Choroid plexus epithelial cell (primary cell): ENCODE measurements around the gene LDAH.

Source experiments
- DNase-seq: peaks from one replicate; pipeline ENCODE4 v3.0.0-alpha.2; 2010; ENCODE audit warnings: low read depth
- H3K4me3 ChIP-seq: 2 replicates; pipeline ENCODE4 v1.5.1; 2011; ENCODE audit warnings: low read depth, mild to moderate bottlenecking, control low read depth, low read length, moderate library complexity
- TF ChIP-seq, protein P1 (sequence below): conservative IDR thresholded peaks from 2 replicates; pipeline ENCODE4 v1.5.1; 2011; ENCODE audit warnings: low read depth, mild to moderate bottlenecking, control low read depth, inconsistent platforms, low read length, moderate library complexity

LDAH gene

DNA sequence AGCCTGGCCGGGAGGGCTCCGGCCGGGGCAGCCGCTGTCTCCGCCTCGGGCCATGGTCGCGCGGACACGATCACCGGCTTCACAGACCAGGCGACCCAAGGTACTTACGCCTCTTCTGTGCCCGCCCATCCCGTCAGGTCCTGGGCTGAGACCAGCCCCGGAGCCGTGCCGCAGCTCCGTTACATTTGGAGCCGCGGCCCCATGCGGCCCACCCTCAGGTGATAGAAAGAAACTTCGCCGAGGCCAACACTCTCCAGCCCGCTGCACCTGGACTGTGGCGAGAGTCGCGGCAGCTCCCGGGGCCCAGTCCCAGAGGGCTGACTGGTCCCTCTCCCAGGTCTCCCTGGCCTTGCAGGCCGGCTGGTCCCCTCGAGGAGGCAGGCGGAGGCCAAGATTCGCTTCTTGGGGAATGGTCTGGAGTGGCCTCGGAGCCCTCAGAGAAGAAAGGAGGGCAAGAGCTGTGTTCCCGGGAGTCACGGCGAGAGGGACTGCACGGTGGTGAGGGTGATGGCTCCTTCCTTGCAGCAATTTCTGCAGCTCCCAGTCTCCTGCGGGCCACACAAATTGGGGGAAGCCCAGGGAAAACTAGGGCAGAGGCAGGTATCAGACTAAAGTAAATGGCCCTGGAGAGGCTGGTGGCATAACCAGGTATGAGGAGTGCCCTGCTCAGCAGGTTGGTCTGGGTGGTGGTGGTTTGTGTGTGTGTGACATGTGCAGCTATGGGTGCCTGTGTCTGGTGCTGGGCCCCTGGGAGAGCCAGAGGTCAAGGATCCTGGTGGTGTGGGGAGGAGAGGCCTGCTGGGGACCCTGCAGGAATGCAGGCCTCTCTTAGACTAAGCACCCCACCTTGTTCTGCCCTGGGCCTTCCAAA, 155.1 kb downstream of the LDAH start:
- peak overlapping the region; percentile 47 for H3K4me3 ChIP-seq
- TF ChIP-seq, protein P1, sequence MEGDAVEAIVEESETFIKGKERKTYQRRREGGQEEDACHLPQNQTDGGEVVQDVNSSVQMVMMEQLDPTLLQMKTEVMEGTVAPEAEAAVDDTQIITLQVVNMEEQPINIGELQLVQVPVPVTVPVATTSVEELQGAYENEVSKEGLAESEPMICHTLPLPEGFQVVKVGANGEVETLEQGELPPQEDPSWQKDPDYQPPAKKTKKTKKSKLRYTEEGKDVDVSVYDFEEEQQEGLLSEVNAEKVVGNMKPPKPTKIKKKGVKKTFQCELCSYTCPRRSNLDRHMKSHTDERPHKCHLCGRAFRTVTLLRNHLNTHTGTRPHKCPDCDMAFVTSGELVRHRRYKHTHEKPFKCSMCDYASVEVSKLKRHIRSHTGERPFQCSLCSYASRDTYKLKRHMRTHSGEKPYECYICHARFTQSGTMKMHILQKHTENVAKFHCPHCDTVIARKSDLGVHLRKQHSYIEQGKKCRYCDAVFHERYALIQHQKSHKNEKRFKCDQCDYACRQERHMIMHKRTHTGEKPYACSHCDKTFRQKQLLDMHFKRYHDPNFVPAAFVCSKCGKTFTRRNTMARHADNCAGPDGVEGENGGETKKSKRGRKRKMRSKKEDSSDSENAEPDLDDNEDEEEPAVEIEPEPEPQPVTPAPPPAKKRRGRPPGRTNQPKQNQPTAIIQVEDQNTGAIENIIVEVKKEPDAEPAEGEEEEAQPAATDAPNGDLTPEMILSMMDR = no peak
- DNase-seq = no peak

DNA sequence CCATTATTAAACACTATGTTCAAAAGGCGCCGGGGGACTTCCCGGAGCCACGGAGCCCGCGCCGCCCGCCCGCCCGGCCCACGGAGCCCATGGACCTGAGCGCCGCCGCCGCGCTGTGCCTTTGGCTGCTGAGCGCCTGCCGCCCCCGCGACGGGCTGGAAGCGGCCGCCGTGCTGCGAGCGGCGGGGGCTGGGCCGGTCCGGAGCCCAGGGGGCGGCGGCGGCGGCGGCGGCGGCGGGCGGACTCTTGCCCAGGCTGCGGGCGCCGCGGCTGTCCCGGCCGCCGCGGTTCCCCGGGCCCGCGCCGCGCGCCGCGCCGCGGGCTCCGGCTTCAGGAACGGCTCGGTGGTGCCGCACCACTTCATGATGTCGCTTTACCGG, 155.8 kb downstream of the LDAH start:
- no peak for DNase-seq
- TF ChIP-seq, protein P1 = no peak
- peak overlapping the region; percentile 47 for H3K4me3 ChIP-seq

DNA sequence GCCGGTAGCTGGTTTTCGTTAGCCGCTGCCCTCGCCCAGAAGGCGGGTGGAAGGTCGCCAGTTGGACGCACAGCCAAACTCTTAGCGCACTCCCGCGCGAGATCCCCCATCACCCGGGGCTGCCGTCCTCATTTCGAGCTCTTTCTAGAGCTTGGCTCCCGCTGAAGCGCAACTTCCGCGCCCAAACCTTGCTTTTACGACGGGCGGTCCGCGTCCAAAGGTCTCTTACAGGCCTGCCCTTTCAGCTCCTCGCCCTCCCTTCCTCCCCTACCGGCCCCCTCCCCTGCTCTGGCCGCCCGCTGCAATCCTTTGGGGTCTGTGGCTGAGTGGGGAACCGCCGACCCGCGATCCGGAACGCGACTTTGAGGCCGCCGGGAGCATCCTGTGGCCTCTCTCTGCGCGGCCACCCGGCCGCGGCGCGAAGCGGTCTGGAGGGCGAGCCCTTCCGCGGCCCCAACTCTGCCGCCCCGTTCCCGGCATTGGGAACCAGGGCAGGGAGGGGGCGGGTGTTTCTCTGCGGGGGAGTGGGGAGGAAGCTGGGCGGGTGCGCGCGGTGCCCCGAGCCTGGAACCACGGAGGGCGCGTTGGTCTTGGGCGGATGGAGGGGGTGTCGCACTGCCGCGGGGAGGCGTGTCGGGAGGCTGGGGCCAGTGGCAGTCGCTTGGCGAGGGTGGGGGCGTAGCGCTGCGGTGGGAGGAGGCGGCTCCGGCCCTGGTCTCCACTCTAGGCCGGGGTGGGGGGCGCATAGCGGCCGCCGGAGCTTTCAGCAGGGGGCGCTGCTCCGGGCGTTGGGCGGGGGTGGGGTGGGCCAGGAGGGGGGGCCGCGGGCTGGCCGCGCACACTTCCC, 156.4 kb downstream of the LDAH start, which contains the start of gene GDF7:
TSS of gene GDF7 (plus strand) at position 841 of the 847 bp plus-strand sequence. CDS start 96 bp downstream, outside the sequence.
- DNase-seq = no peak
- TF ChIP-seq, protein P1 = peak; percentile 19
- peak within 1 kb of the TSS; percentile 47 for H3K4me3 ChIP-seq

DNA sequence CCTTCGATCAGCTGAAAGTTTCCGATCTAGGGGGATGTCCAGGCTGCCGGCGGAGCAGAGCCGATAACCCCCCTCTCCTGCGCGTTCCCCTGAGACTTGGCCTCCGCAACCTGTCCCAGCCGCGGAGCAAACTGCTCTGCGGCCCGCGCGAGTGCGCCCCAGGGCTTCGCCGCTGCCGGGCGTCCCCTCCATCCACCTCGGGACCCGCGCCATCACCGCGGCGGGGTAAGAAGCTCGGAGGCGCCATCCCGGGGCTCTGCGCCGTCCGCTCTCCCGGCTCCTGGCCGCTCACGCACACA, 156.9 kb downstream of the LDAH start:
- H3K4me3 ChIP-seq = peak overlapping the region; percentile 39
- TF ChIP-seq, protein P1 = no peak
- no peak for DNase-seq

DNA sequence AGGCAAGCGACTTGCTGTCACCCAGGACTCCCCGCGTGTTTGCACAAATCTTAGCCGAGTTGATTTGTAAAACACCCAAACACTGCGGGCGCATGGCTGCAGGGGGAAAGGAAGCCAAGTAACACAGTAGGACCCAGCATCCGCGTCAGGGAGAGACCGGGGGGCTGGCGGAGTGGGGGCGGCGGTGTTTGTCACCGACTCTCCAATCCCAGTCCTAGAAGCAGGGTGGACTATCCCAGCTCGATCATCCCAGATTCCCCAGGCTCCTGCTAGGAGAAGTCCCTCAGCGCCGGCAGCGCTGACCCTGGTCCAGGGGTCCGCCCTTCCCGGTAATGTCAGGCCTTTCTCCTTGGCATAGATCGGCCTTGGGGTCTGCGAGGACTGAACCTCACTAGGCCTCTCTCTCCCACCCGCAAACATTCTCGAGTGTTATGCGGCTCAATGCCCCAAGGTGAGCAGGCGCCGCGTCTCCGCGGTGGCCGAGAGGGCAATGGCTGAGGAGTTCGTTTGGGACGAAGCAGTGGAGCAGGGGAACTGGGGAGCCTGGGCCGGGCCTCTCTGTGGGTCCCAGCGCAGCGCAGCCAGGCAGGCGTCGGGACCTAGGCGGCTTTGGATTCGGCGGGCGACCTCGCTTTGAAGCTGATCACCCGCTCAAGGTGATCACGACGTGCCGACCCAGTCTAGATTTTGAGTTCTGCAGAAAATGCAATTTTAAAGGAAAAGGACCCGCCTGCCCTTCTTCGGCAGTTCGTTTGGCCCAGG, 157.5 kb downstream of the LDAH start:
- no peak overlapping the region for H3K4me3 ChIP-seq
- no peak for DNase-seq
- TF ChIP-seq, protein P1 = no peak

DNA sequence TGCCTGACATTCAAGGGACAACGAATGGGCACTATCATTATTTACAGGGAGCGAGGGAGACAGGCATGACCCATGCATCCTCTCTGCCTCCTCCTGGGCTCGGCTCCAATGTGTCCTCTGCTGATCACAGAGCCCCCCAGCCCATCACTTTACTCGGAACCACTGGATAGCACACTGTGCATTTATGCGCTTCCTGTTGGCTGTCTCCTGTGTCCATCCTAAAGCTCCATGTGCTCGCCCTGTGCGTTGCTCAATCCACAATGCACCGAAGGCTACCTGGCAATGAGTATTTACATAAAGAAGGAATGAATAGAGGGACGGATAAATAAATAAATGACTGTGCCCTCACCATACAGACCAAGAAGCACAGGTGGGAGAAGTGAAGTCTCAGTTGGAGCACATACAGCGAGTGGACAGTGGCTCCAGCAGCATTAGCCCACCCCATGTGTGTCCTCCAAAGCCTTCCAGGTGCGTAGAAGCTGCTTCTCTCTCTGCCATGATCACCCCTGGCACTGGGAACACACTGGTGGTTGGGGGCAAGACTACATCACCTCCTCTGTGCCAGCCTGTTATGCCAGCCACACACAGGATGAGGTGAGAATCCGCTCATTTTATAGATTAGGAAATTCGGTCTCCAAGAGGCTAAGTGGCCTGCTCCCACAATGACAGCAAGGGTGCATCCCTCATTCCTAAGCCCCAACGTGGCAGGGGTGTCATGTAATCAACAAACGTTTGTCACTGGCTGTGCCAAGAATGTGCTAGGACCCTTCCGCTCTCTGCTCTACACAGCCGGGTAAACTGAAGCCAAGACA, 158.3 kb downstream of the LDAH start:
- no peak overlapping the region for H3K4me3 ChIP-seq

More for the DNA sequence above, 158.3 kb downstream of the LDAH start:
- TF ChIP-seq, protein P1 = no peak
- no peak for DNase-seq
